IMR-90 (cell line): ENCODE results near the gene GALM. TPM values are rescaled to one million over a fixed set of nuclear protein-coding genes. Genes with fewer than 3 reads are reported as not detected.
"Not testable (repeated sequence)": the region's sequence is repeated elsewhere in the genome, so short reads cannot be mapped to it uniquely, and the experiment has no call there.

Experiments
- ATAC-seq: fragments of 200-7000 bp; cut with Tn5 transposase; 2 replicates; pipeline ENCODE4 v1.9.1; 2020; ENCODE audit warnings: low read depth, mild to moderate bottlenecking, moderate library complexity
- BruUV-seq: library from RNA; stranded (reverse); fragments of 400-500 nt; replicated peaks from 2 replicates; lab custom pipeline; 2021; lab: Mats Ljungman, UMichigan
- CTCF ChIA-PET: fragments of 300-600 bp; formaldehyde crosslinking; extraction: SDS; loops from one replicate; lab custom pipeline; 2021; ENCODE audit warnings: antibody characterized with exemption; lab: Yijun Ruan, JAX
- POLR2A ChIA-PET: fragments of 300-600 bp; sonication (Branson Sonifier 250); formaldehyde crosslinking; loops from one replicate; lab custom pipeline; 2022; ENCODE audit warnings: antibody characterized with exemption; ENCODE audit not compliant: unreplicated experiment; lab: Charles Lee
- DNase-seq: peaks from one replicate; pipeline ENCODE4 v3.0.0; 2013
- H2AFZ ChIP-seq: replicated peaks from 2 replicates; pipeline ENCODE3; 2013; ENCODE audit warnings: low read length, mild to moderate bottlenecking; ENCODE audit not compliant: poor library complexity
- H2AK5ac ChIP-seq: 2 replicates; pipeline ENCODE4 v1.6.1; 2013; ENCODE audit warnings: low read depth, low read length, inconsistent platforms
- H2AK9ac ChIP-seq: replicated peaks from 2 replicates; pipeline ENCODE3; 2013; ENCODE audit warnings: mild to moderate bottlenecking, low read depth, low read length, moderate library complexity; ENCODE audit not compliant: poor library complexity
- H2BK120ac ChIP-seq: 2 replicates; pipeline ENCODE4 v1.6.1; 2013; ENCODE audit warnings: low read depth, low read length, inconsistent platforms
- H2BK15ac ChIP-seq: 3 replicates; pipeline ENCODE4 v1.6.1; 2013; ENCODE audit warnings: low read depth, low read length, inconsistent platforms
- H2BK20ac ChIP-seq: 2 replicates; pipeline ENCODE4 v1.6.1; 2013; ENCODE audit warnings: low read depth, mild to moderate bottlenecking, inconsistent platforms, low read length, moderate library complexity
- H2BK5ac ChIP-seq: 2 replicates; pipeline ENCODE4 v1.6.1; 2013; ENCODE audit warnings: mild to moderate bottlenecking, low read depth, low read length, inconsistent platforms; ENCODE audit not compliant: poor library complexity, severe bottlenecking
- H3K14ac ChIP-seq: replicated peaks from 2 replicates; pipeline ENCODE4 v1.6.1; 2013; ENCODE audit warnings: low read depth, low read length, inconsistent platforms
- H3K18ac ChIP-seq: 2 replicates; pipeline ENCODE4 v1.6.1; 2013; ENCODE audit warnings: low read depth, low read length, control low read depth
- H3K23ac ChIP-seq: 2 replicates; pipeline ENCODE4 v1.6.1; 2013; ENCODE audit warnings: low read depth, low read length, inconsistent platforms
- H3K27ac ChIP-seq: 2 replicates; pipeline ENCODE4 v1.5.1; 2013; ENCODE audit warnings: mild to moderate bottlenecking, control low read depth, low read length; ENCODE audit not compliant: insufficient read depth
- H3K27me3 ChIP-seq: 2 replicates; pipeline ENCODE4 v1.6.1; 2013; ENCODE audit warnings: low read length; ENCODE audit not compliant: control insufficient read depth, insufficient read depth
- H3K36me3 ChIP-seq: 2 replicates; pipeline ENCODE4 v1.6.1; 2013; ENCODE audit warnings: low read length, mixed read lengths; ENCODE audit not compliant: control insufficient read depth, insufficient read depth
- H3K4ac ChIP-seq: 2 replicates; pipeline ENCODE4 v1.6.1; 2013; ENCODE audit warnings: low read depth, low read length, inconsistent platforms
- H3K4me1 ChIP-seq: 2 replicates; pipeline ENCODE4 v1.6.1; 2013; ENCODE audit warnings: low read length, mixed read lengths; ENCODE audit not compliant: control insufficient read depth, insufficient read depth
- H3K4me2 ChIP-seq: 2 replicates; pipeline ENCODE4 v1.6.1; 2013; ENCODE audit warnings: low read depth, mild to moderate bottlenecking, control low read depth, low read length, moderate library complexity
- H3K4me3 ChIP-seq: 2 replicates; pipeline ENCODE4 v1.5.1; 2013; ENCODE audit warnings: low read depth, mild to moderate bottlenecking, control low read depth, low read length, moderate library complexity; ENCODE audit not compliant: insufficient read depth
- H3K56ac ChIP-seq: 2 replicates; pipeline ENCODE4 v1.6.1; 2013; ENCODE audit warnings: low read length, inconsistent platforms; ENCODE audit not compliant: insufficient read depth; ENCODE audit errors: extremely low read depth
- H3K79me1 ChIP-seq, 2 experiments: 2 replicates each; pipeline ENCODE4 v1.6.1; 2013; ENCODE audit warnings: low read length in 2 of 2, inconsistent platforms in 1 of 2, low read depth in 1 of 2
- H3K9ac ChIP-seq: 2 replicates; pipeline ENCODE4 v1.6.1; 2013; ENCODE audit warnings: low read depth, low read length, control low read depth
- H3K9me1 ChIP-seq: 2 replicates; pipeline ENCODE4 v1.6.1; 2013; ENCODE audit warnings: low read length, inconsistent platforms; ENCODE audit not compliant: insufficient read depth
- H3K9me3 ChIP-seq: 2 replicates; pipeline ENCODE4 v1.6.1; 2013; ENCODE audit warnings: low read length; ENCODE audit not compliant: control insufficient read depth, insufficient read depth
- H4K20me1 ChIP-seq: 2 replicates; pipeline ENCODE4 v1.6.1; 2013; ENCODE audit warnings: low read length, inconsistent platforms; ENCODE audit not compliant: insufficient read depth
- H4K5ac ChIP-seq: 2 replicates; pipeline ENCODE4 v1.6.1; 2013; ENCODE audit warnings: mild to moderate bottlenecking, low read depth, low read length, control low read depth
- H4K8ac ChIP-seq, 2 experiments: 2 replicates each; pipeline ENCODE4 v1.6.1; 2013; ENCODE audit warnings: low read depth in 2 of 2, low read length in 2 of 2, control low read depth in 1 of 2, inconsistent platforms in 1 of 2
- H4K91ac ChIP-seq: 2 replicates; pipeline ENCODE4 v1.6.1; 2013; ENCODE audit warnings: low read depth, low read length, inconsistent platforms; ENCODE audit not compliant: insufficient read depth
- RAD21 ChIP-seq: IDR thresholded peaks from 2 replicates; pipeline ENCODE4 v1.6.1; 2012; ENCODE audit warnings: low read length, improper control_type of control experiment
- WGBS, 2 experiments: methylation state at CpG; one replicate each; pipeline versions ENCODE4 v1.1.5 to v1.1.7; 2013; ENCODE audit warnings: missing lambda C conversion rate in 2 of 2; ENCODE audit not compliant: insufficient read length in 1 of 2; ENCODE audit errors: extremely low coverage in 2 of 2; 5-methylcytosine and 5-hydroxymethylcytosine counted together
- dilution Hi-C: fragments of 300-500 bp; cut with HindIII; formaldehyde crosslinking; loops from one replicate; pipeline ENCODE4 v1.14.3; 2018; ENCODE audit warnings: low sequenced_read_pairs; ENCODE audit not compliant: unreplicated experiment
- in situ Hi-C: fragments of 300-500 bp; cut with MboI; formaldehyde crosslinking; loops from 3 replicates; pipeline ENCODE4 v1.14.3; 2019; ENCODE audit warnings: low sequenced_read_pairs, inconsistent platforms, mixed read lengths
- intact Hi-C: fragments of 100-400 bp; cut with micrococcal nuclease; formaldehyde crosslinking; loops from 2 replicates; pipeline ENCODE4 v1.10.0; 2022
- polyA plus RNA-seq, 3 experiments: library from polyadenylated mRNA; depleted of rRNA; stranded (reverse); fragments of >200 nt; gene quantifications; 2 replicates each; pipeline ENCODE4 v1.2.3, GENCODE V29; 2012; ENCODE audit warnings: low replicate concordance in 1 of 3
- total RNA-seq: library from RNA; depleted of rRNA; stranded (reverse); fragments of >200 nt; gene quantifications from 2 replicates; pipeline ENCODE4 v1.2.3, GENCODE V29; 2012

Gene GALM
- total and polyA plus RNA-seq, 2 of the 4 experiments (the other 2 are of a cell fraction) = 12.1 to 24.2 TPM

DNA sequence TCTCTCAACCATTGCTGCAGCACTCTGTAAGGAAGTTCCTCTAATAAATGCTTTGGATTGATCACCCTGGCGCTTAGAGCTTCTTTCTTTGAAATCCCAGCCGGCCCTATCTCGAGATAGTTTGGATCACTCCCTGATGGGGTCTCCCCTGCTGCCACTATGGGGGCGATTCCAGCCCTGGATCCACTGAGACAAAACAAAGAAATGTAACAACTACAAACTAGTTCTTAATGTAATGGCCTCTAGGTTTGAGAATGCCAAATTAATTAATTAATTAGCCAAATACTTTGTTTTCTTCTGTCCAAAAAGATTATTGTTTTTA lies 70.0 kb downstream of the GALM start:
- no peak overlapping the region for H2BK20ac ChIP-seq
- no peak overlapping the region for H4K8ac ChIP-seq
- H2BK15ac ChIP-seq = no peak overlapping the region
- no peak for TF ChIP-seq RAD21
- H2BK120ac ChIP-seq = no peak overlapping the region
- peaks cover 3% of the 10 kb centered on the region; the same call in 1 of the 2 replicates for H3K9me1 ChIP-seq
- no peak for DNase-seq
- H3K18ac ChIP-seq = no peak overlapping the region
- H3K4me1 ChIP-seq = no peaks in the 10 kb centered on the region
- no peak overlapping the region for H4K5ac ChIP-seq
- dilution Hi-C loops = loop anchor here (25.0 kb wide), 1 partner anchor 174 kb away; no protein-coding TSS in a partner anchor
- peaks cover 30% of the 10 kb centered on the region for H3K36me3 ChIP-seq
- H2AK9ac ChIP-seq = no peak overlapping the region
- no peak overlapping the region for H4K91ac ChIP-seq
- no peak overlapping the region for H2AFZ ChIP-seq
- H3K56ac ChIP-seq = no peak overlapping the region
- no peak overlapping the region for H3K23ac ChIP-seq
- peaks cover 7 to 21% of the 10 kb centered on the region in 2 experiments; a peak in 2 of 4 replicates for H3K79me1 ChIP-seq
- H3K4me2 ChIP-seq = no peak overlapping the region
- intact Hi-C loops = no loop called here
- no peak overlapping the region for H2BK5ac ChIP-seq
- BruUV-seq = no TSS peak
- no peak overlapping the region for H3K4ac ChIP-seq
- no peak overlapping the region for H3K4me3 ChIP-seq
- 80% methylated on average over 2 of the region's 4 CpGs; no CpG with 5 or more reads in 1 of the 2 experiments for WGBS, 2 experiments
- in situ Hi-C loops = no loop called here
- no peaks in the 10 kb centered on the region for H3K9me3 ChIP-seq
- ATAC-seq = no peak
- no peak overlapping the region for H3K27ac ChIP-seq
- ChIA-PET CTCF (no interaction called here), POLR2A (interaction anchor here (1.1 kb wide), 1 partner anchor 15 kb away, joined by 7 read pairs; the partner anchor contains the start of gene SRSF7)
- no peak overlapping the region for H2AK5ac ChIP-seq
- no peaks in the 10 kb centered on the region for H3K27me3 ChIP-seq
- no peak overlapping the region for H3K14ac ChIP-seq
- H3K9ac ChIP-seq = no peak overlapping the region
- H4K20me1 ChIP-seq = peaks cover under 1% of the 10 kb centered on the region

- dilution Hi-C loops = loop anchor here (25.0 kb wide), 1 partner anchor 175 kb away; no protein-coding TSS in a partner anchor
- H3K4me1 ChIP-seq, H3K18ac ChIP-seq, H3K27ac ChIP-seq, H3K4ac ChIP-seq, H3K4me3 ChIP-seq, H2BK5ac ChIP-seq, DNase-seq, H3K56ac ChIP-seq, H3K9me1 ChIP-seq, H4K8ac ChIP-seq, intact Hi-C loops, H2BK120ac ChIP-seq, H3K27me3 ChIP-seq, H3K9ac ChIP-seq, H4K5ac ChIP-seq, H2BK20ac ChIP-seq, H3K23ac ChIP-seq, H2BK15ac ChIP-seq, H4K91ac ChIP-seq, H3K14ac ChIP-seq, H2AFZ ChIP-seq, H2AK5ac ChIP-seq, H2AK9ac ChIP-seq, BruUV-seq, H3K4me2 ChIP-seq, H3K9me3 ChIP-seq, ATAC-seq, in situ Hi-C loops: not testable (repeated sequence)
- Histone ChIP-seq H3K36me3 (peaks cover 29% of the 10 kb centered on the region), H3K79me1 (peaks cover 7 to 28% of the 10 kb centered on the region in 2 experiments; a peak in 2 of 4 replicates), H4K20me1 (peaks cover 12% of the 10 kb centered on the region)
- POLR2A ChIA-PET = interaction anchor here (1.0 kb wide), 1 partner anchor 14 kb away, joined by 5 read pairs; the partner anchor contains the start of gene SRSF7
- WGBS, 2 experiments = 70% methylated on average over 2 of the region's 11 CpGs; no CpG with 5 or more reads in 1 of the 2 experiments
- CTCF ChIA-PET = interaction anchor here (0.9 kb wide), 1 partner anchor 155 kb away, joined by 4 read pairs; no protein-coding TSS in a partner anchor
These were observed 71.2 kb downstream of the GALM start for GRCh38 chr2:38737000-38737698.
